Measurements from ENCODE around the gene RNF208.
"Not testable (repeated sequence)": the region's sequence is repeated elsewhere in the genome, so short reads cannot be mapped to it uniquely, and the experiment has no call there.

RNF208 gene

DNA sequence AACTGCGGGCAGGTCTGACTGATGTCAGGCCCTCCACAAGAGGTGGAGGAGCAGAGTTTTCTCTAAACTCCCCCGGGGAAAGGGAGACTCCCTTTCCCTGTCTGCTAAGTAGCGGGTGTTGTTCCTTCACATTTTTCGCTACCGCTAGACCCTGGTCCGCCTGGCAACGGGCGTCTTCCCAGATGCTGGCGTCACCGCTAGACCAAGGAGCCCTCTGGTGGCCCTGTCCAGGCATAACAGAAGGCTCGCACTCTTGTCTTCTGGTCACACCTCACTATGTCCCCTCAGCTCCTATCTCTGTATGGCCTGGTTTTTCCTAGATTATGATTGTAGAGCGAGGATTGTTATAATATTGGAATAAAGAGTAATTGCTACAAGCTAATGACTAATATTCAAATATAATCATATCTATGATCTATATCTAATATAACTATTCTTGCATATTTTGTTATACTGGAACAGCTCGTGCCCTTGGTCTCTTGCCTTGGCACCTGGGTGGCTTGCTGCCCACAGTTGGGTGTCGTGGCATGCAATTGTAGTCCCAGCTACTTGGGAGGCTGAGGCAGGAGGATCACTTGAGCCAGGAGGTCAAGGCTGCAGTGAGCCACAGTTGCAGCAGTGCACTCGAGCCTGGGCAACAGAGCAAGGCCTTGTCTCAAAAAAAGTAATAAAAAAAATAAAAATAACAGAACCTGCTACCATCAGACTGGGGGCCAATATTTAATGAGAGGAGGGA, 40.3 kb upstream of the RNF208 start:
- not testable (repeated sequence) for DNase-seq (ENCODE audit: low read depth); H3K4me3 ChIP-seq (ENCODE audit: low read length)
- TF ChIP-seq, protein P1, sequence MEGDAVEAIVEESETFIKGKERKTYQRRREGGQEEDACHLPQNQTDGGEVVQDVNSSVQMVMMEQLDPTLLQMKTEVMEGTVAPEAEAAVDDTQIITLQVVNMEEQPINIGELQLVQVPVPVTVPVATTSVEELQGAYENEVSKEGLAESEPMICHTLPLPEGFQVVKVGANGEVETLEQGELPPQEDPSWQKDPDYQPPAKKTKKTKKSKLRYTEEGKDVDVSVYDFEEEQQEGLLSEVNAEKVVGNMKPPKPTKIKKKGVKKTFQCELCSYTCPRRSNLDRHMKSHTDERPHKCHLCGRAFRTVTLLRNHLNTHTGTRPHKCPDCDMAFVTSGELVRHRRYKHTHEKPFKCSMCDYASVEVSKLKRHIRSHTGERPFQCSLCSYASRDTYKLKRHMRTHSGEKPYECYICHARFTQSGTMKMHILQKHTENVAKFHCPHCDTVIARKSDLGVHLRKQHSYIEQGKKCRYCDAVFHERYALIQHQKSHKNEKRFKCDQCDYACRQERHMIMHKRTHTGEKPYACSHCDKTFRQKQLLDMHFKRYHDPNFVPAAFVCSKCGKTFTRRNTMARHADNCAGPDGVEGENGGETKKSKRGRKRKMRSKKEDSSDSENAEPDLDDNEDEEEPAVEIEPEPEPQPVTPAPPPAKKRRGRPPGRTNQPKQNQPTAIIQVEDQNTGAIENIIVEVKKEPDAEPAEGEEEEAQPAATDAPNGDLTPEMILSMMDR (conservative IDR thresholded peaks at IDR 0.05; ENCODE audit: low read depth, low read length): peak; percentile 49

DNA sequence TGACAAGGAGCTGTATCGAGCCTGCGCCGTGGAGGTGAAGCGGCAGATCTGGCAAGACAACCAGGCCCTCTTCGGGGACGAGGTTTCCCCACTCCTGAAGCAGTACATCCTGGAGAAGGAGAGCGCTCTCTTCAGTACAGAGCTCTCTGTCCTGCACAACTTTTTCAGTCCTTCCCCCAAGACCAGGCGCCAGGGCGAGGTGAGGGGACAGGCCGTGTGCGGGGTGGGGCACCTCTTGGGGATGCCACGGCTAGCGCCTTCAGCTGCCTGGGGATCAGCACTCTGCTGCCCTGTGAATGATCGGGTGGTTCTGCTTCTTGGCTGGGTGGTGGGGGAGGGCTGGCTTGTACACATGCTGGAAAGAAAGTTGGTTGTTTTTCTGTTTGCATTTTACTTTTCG, 34.8 kb upstream of the RNF208 start:
- no peak for DNase-seq (ENCODE audit: low read depth)
- TF ChIP-seq, protein P1 (conservative IDR thresholded peaks at IDR 0.05; ENCODE audit: low read depth, low read length): no peak
- H3K4me3 ChIP-seq (ENCODE audit: low read length): no peak overlapping the region

GRCh38 chr9:137256362-137256761, 34.3 kb upstream of the RNF208 start:
- TF ChIP-seq, protein P1 (conservative IDR thresholded peaks at IDR 0.05; ENCODE audit: low read depth, low read length): no peak
- peak overlapping the region; percentile 89 for H3K4me3 ChIP-seq (ENCODE audit: low read length)
- no peak for DNase-seq (ENCODE audit: low read depth)

GRCh38 chr9:137255448-137256114, 33.5 kb upstream of the RNF208 start:
- H3K4me3 ChIP-seq (ENCODE audit: low read length): peak overlapping the region; percentile 89
- TF ChIP-seq, protein P1 (conservative IDR thresholded peaks at IDR 0.05; ENCODE audit: low read depth, low read length): no peak
- DNase-seq (ENCODE audit: low read depth): no peak

- DNase-seq (ENCODE audit: low read depth): no peak
- TF ChIP-seq, protein P1 (conservative IDR thresholded peaks at IDR 0.05; ENCODE audit: low read depth, low read length): no peak
- H3K4me3 ChIP-seq (ENCODE audit: low read length): peak within 1 kb of the TSS; percentile 89
Observed at GRCh38 chr9:137254624-137255447, 32.8 kb upstream of the RNF208 start, which contains the start of gene NELFB. NELFB (plus strand) TSS chr9:137255327.

- TF ChIP-seq, protein P1 (conservative IDR thresholded peaks at IDR 0.05; ENCODE audit: low read depth, low read length): no peak
- peak overlapping the region; percentile 76 for H3K4me3 ChIP-seq (ENCODE audit: low read length)
- no peak for DNase-seq (ENCODE audit: low read depth)
Observed at GRCh38 chr9:137253717-137254623, 31.9 kb upstream of the RNF208 start.
